Stimulated activated CD4-positive, alpha-beta T cell treated with anti-CD3 and anti-CD28 coated beads, Interleukin-1b, Interleukin-23, amount 100 ng/mL, for 48 hours (primary cell): ENCODE measurements around the gene IQCE.
"Not testable (repeated sequence)": the region's sequence is repeated elsewhere in the genome, so short reads cannot be mapped to it uniquely, and the experiment has no call there.

Experiments used
- DNase-seq: peaks from one replicate; pipeline ENCODE4 v3.0.0-alpha.2; 2020

Gene IQCE

GRCh38 chr7:2604608-2605174, 45.9 kb downstream of the IQCE start:
- no peak for DNase-seq

DNA sequence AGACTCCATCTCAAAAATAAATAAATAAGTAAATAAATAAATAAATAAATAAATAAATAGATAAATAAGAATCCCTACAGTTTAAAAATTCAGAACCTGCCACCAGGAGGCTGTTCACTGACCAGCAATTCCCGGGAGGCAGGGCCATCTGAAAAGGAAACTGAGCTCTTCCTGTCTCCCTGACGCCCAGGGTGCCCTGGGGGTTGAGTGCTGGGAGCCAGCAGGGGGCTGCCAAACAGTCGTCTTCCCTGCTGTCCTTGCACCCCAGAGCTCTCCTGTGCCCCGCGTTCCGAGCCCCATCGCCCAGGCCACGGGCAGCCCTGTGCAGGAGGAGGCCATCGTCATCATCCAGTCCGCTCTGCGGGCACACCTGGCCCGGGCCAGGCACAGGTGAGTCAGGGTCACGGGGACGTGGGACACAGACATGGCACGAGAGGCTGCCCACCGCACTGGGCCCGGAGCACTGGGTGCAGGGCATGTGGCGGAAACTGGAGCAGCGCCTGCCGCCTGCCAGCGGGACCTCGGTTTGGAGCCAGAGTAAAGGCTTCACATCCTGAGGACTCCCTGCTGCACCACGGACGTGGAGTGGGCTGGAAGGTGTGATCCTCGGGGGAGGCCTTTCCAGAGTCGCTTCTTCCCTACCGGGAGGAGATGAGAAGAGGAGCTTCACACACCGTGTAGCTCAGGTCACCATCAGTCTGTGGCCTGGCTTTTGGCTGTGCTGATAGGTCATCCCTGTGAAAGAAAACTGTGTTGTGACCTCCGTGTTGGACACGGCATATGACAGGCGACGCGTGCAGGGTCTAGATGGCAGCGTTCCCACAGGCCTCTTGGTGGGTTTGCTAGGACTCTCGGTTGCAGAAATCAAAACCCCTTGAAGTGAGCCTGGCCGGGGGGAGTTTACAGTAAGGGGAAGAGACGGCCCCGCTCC, 47.1 kb downstream of the IQCE start:
- DNase-seq, result no peak

DNA sequence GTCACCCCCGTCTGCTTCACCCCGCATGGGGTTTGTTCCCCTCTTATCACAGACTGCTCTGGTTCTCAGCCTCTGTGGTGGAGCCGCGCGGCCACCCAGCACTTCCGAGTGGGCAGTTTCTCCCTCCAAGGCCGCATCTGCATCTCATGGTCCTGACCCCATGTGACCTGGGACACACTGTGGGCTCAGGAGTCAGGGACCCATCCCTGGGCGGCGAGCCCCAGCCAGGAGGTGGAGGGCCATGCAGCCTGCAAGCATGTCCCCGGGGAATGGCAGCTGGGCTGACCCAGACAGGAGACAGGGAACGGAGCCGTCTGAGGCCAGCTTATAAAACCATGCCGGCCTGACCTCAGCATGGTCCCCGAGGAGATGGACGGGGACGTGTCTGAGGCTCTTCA, 47.8 kb downstream of the IQCE start:
- DNase-seq, result no peak

- no peak for DNase-seq
These were observed 48.5 kb downstream of the IQCE start for GRCh38 chr7:2607122-2607922.

- DNase-seq, result no peak
These were observed 49.4 kb downstream of the IQCE start for GRCh38 chr7:2607923-2608904.

DNA sequence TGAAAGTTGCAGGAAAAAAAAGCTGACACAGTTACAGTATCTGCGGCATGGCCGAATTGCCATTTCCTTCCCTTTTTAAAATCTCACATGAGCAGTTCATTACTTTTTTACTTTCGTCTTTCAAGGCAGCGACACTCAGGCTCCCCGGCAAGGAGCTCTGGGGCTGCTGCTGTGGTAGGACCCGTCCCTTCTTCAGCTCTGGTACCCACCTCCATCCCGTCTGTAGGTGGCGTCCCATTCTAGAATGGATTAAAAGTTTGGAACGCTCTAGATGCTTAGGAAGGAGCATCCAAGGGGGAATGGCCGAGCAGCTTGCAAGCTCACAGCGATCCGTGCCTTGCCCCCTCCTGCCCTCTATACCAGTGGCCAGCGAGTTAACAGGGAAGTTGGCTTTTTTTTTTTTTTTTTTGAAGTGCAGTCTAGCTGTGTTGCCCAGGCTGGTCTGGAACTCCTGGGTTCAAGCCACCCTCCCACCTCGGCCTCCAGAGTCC, 50.2 kb downstream of the IQCE start:
- no peak for DNase-seq

DNA sequence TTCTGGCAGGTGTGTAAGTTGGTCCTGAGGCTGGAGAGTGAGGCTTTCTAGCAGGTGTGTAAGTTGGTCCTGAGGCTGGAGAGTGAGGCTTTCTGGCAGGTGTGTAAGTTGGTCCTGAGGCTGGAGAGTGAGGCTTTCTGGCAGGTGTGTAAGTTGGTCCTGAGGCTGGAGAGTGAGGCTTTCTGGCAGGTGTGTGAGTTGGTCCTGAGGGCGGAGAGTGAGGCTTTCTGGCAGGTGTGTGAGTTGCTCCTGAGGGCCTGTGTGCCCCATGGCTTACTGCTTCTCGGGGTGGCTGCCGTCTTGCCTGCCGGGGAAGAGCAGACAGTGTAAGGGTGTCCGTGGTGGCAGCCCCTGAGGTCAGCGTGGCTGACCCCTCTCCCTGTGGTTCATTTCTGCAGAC, 50.9 kb downstream of the IQCE start:
- not testable (repeated sequence) for DNase-seq

GRCh38 chr7:2610466-2610865, 51.7 kb downstream of the IQCE start:
- no peak for DNase-seq

GRCh38 chr7:2610898-2611297, 52.1 kb downstream of the IQCE start:
- no peak for DNase-seq

GRCh38 chr7:2611401-2611800, 52.6 kb downstream of the IQCE start:
- no peak for DNase-seq

DNA sequence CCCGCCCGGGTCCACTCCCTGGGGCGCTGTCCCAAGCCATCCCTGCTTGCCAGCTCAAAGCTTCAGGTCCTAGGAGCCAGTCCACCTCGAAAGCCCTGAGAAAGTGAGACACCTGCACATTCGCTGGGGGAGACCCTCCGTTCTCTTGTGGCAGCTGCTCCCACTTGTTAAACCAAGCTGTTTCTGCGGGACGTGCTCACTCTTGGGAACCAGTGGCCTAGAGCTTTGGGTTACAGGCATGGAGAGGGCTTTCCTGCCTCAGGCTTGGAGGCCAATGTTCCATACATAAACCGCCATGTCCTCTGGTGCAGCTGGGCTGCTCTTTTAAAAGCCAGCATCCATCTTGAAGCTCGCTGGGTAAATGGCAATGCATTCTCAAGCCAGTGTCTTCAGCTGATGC, 53.1 kb downstream of the IQCE start:
- DNase-seq, result no peak

- no peak for DNase-seq
These were observed 53.8 kb downstream of the IQCE start for GRCh38 chr7:2612445-2613097.

GRCh38 chr7:2613098-2613930, 54.5 kb downstream of the IQCE start:
- no peak for DNase-seq

DNA sequence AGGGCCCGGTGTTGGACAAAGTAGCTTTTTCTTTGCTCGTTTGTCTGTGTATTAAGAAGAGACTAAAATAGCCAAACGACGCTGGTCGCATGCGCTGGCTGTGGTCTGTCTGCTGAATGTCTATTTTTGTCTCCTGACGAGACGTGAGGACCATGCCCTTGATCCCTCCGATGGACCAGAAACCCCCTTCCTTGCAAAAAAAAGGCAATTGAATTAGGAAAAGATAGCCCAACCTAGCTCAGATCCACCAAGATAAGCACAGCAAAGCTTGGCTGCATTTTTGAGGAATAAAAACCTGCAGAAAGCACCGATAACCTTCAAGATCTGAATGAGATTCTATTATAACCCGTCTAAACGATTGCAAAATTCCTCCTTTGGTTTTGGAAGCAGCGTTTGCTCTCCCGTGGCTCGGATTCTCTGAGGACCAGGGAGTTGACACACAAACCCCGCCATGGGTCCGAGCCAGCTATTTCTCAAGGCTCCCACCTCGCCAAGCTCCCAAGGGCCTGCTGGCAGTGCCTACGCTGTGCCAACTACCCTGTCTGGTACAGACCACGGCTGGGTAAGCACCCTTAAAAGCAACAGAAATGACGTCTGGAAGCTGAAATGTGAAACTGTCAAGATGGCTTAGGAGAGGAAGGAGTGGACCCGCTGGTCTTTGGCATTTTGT, 55.3 kb downstream of the IQCE start:
- DNase-seq, result no peak

GRCh38 chr7:2614631-2615330, 56.0 kb downstream of the IQCE start:
- DNase-seq, result no peak

- no peak for DNase-seq
These were observed 57.9 kb downstream of the IQCE start for GRCh38 chr7:2616387-2617324.

- no peak for DNase-seq
These were observed 58.6 kb downstream of the IQCE start for GRCh38 chr7:2617325-2617905.

GRCh38 chr7:2619116-2619515, 60.3 kb downstream of the IQCE start:
- DNase-seq, result no peak
